Measurements from ENCODE around the gene INAVA.
A peak's percentile ranks its signal among the peaks of the same experiment; 100 is the strongest.

GRCh38 chr1:200917291-200917817, 22.7 kb downstream of the INAVA start:
- no peak for TF ChIP-seq EP300 (IDR thresholded peaks at IDR 0.05)
- TF ChIP-seq CTCF (IDR thresholded peaks at IDR 0.05): no peak
- no peak for TF ChIP-seq POLR2A (IDR thresholded peaks at IDR 0.05; ENCODE audit: low read length)
- TF ChIP-seq KDM1A (IDR thresholded peaks at IDR 0.05; ENCODE audit: low read depth): no peak
- no peak for TF ChIP-seq USF2 (IDR thresholded peaks at IDR 0.05)
- TF ChIP-seq SMC3 (IDR thresholded peaks at IDR 0.05): no peak
- TF ChIP-seq CEBPB (IDR thresholded peaks at IDR 0.05): peak in 1 of 2 experiments; percentile 37; a peak in 1 of 4 replicates
- TF ChIP-seq MAZ (IDR thresholded peaks at IDR 0.05; ENCODE audit: borderline replicate concordance, low read depth, low read length): no peak
- TF ChIP-seq, protein P1, sequence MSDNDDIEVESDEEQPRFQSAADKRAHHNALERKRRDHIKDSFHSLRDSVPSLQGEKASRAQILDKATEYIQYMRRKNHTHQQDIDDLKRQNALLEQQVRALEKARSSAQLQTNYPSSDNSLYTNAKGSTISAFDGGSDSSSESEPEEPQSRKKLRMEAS (IDR thresholded peaks at IDR 0.05): no peak
- no peak for TF ChIP-seq HDAC2 (IDR thresholded peaks at IDR 0.05)
- no peak for TF ChIP-seq BHLHE40 (IDR thresholded peaks at IDR 0.05; ENCODE audit: low read depth, low read length)
- TF ChIP-seq CHD2 (IDR thresholded peaks at IDR 0.05; ENCODE audit: low read length, partially characterized antibody): no peak
